NCI-H2227 treated with DMSO at 0.1 percent for 48 hours (cell line): Measurements from ENCODE around the gene TC2N.
"Not testable (repeated sequence)": the region's sequence is repeated elsewhere in the genome, so short reads cannot be mapped to it uniquely, and the experiment has no call there.

ENCODE experiments used
- DNase-seq: peaks from one replicate; lab custom pipeline; 2025; lab: John Stamatoyannopoulos, UW

The TC2N gene

DNA sequence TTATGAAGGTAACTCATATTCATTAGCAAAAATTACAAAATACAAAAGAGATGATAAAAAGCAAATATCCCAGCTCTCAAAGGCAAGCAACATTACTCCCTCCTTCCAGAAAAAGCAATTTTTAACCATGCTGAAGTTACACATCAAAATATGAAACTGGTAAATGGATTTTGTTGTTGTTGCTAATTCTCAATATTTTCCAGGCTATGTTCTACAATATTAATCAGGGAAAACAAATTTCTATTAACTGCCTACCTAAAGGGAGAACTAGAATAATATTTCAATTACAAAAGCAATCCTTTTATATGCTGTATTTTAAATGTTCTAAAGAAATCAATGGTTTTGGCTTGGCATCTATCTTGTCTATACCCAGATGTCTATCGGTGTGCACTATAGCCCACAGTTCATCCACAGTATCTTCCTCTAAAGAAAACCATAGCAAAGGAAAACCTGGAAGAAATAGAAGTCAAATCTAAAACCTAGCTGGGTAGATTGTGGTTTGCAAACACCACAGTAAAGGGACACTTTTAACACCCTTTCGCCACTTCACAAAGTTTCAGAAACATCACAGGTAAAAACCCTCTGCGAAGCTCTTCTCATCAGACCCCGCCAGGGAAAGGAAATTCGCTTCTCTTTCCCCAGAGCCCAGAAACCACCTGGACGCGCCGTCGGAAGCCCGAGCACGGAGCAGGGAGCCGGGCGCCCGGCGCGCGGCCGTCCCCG is 32.0 kb downstream of the TC2N start:
- DNase-seq, result peak; percentile 3

DNA sequence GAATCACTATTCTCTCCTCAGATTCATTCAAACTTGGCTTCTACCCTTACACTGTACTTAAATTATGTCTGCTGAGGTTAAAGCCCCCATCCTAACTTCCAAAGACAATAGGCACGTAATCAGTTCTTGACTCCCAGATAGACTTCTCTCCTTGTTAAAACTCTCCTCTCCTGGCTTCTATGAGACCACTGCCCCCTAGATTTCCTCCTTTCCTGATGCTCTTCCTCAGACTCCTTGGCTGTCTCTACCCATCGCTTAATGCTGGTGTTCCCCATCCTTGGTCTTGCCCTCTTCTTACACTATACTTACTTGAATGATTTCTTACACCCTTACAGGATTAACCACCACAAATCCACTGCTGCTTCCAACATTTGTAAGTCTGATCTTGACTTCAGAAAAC is 32.8 kb downstream of the TC2N start:
- DNase-seq, result no peak

DNA sequence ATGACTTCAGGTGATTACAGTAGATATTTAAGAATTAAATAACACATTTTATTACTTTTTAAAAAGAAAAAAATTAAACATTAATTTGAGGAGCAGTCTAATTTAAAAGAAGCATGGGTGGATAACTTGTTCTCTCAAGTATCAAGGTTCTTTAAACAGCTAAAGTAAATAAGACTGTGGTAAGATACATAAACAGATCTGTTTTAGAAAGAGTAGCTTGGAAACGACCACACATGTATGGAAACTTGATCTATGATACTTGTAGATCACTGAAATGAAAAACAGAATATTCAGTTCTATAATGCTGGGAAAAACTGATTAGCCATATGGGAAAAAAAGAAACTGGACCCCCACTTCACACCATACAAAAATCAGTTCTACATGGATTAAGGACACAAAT is 36.0 kb downstream of the TC2N start:
- DNase-seq, result no peak

DNA sequence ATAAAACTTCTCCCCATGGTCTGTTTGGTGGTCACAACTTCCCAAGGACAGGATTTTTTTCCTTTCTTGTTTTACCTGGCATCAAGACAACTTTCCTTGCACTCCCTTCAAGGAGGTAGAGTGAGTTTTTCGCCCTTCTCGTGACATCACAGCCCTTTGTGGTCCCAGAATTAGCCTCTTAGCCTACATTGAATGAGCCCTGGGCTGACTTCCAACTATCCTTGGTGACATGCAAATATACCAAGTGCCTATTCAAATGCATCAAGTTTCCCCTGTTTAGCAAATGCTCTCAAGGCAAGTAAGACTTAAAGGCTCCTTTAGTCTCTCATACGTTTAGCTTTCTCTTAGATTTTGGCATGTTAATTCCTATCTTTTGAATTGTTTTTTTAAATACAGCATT is 36.6 kb downstream of the TC2N start:
- DNase-seq, result no peak

DNA sequence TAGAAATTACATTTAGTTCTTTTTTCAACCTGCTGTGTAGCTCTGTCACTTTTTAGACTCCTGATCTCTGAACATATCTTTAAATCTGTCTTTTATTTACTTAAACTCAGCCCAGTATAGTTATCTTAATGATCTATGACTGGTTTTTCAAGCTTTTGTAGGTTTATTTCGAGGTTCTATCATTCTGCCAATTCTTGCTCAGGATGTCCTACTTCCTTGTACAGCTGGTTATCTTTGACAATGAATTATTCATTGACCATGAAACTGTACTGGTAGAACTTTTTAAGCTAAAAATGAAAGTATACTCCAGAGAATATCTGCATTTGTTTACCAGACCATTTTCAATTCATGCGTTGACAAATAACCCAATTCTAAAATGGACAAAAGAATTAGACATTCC is 37.8 kb downstream of the TC2N start:
- no peak for DNase-seq

DNA sequence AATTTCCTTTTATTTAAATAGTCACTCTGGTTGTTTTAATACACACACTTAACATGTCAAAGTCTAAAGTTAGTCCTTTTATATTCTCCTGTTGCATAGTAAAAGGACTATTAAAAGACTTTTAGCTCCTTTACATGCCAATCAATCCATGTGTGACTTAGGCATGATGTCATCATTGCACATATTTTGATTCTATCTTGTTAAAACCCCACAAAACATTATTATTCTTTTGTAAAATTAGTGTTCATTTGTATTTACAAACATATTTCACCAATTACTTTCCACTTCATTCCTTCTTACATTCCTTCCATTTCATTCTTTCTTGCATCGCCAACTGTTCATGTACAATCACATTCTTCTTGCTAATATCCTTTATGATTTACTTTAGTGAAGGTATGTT is 39.6 kb downstream of the TC2N start:
- DNase-seq, result no peak

DNA sequence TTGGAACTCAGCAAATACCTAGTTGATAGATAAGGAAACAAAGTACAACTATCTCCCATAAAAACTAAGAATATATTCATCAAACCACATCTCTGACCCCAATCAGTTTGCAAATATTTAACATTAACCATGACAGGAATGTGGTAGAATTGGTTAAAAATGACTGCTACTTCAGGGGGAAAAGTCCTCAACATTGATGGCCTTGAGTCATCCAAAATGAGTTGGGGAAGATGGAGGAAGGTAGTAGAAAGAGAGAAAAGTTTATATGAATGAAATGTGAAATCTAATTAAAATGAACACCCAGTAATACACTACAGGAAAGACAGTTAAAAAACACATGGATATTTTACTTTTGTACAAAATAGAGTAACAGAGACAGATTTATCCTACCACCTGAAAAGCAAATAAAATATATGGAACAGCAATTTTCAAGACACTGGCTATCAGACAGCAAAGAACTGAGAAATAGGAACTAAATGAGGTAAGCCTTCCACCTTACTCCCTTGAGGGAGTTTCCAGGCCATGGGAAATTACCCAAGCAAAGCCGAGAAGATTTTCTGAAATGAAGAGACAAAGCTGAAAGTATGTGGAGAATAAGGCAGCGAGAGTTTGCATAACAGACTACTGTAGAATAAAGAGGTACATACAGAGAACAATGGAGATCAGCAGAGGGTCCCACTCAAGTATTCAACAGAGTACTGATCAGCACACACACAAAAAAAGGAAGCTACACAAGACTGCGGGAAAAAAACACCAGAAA is 49.6 kb downstream of the TC2N start:
- no peak for DNase-seq

DNA sequence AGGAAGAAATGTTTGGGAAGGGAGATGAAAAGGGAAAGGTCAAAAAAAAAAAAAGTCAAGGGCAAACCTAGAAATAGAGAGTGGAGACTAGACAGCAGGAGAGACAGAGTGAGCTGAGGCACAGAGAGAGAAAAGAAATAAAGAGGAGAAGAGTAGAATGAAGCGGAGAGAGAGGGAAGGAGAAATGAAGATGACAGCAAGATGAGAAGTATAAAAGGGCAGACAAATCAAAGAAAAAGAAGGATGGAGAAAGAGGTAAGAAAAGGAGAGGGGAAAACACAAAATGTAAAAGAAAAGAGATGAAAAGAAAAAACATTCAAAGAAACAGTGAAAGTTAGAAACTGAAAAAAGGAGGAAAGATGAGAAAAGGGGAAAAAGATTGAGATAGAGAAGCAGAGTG is 53.0 kb downstream of the TC2N start:
- DNase-seq, result no peak

DNA sequence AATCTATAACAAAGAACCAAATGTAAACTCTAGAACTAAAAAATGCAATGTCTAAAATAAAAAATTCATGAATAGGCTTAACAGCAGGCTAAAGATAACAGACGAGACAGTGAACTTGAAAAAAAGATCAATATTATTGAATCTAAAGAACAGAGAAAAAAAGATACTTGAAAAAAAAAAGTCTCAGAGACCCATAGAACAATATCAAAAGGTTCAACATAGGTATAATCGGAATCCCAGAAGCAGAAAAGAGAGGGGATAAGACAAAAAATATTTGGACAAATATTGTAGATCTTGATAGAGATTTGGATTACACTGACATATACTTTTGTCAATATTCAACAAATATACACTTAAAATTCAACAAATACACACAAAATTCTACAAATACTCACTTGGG is 56.6 kb downstream of the TC2N start:
- no peak for DNase-seq

DNA sequence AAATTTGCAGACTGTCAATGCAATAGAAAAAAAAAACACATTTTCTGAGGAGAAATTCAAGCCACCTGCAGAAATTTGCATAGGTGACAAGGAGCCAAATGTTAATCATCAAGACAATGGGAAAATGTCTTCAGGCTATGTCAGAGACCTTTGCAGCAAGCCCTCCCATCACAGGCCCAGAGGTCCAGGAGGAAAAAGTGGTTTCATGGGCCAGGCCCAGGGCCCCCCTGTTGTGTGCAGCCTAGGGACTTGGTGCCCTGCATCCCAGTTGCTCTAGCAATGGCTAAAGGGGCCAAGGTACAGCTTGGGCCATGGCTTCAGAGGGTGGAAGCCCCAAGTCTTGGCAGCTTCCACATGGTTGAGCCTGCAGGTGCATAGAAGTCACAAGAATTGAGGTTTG is 60.6 kb downstream of the TC2N start:
- DNase-seq, result no peak

DNA sequence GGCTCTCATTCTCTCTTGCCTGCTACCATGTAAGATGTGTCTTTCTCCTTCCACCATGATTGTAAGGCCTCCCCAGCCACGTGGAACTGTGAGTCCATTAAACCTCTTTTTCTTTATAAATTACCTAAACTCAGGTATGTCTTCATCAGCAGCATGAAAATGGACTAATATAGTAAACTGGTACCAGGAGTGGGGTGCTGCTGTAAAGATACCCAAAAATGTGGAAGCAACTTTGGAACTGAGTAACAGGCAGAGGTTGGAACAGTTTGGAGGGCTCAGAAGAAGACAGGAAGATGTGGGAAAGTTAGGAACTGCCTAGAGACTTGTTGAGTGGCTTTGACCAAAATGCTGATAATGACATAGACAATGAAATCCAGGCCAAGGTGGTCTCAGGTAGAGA is 61.2 kb downstream of the TC2N start:
- not testable (repeated sequence) for DNase-seq

DNA sequence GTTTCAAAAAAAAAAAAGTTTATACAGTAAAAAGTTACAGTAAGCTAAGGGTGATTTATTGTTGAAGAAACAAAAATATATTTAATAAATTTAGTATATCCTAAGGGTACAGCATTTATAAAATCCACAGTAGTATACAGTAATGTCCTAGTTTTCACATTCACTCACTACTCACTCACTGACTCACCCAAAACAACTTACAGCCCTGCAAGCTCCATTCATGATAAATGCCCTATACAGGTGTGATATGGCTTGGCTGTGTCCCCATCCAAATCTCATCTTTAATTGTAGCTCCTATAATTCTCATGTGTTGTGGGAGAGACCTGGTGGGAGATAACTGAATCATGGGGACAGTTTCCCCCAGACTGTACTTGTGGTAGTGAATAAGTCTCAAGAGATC is 61.7 kb downstream of the TC2N start:
- DNase-seq, result no peak

DNA sequence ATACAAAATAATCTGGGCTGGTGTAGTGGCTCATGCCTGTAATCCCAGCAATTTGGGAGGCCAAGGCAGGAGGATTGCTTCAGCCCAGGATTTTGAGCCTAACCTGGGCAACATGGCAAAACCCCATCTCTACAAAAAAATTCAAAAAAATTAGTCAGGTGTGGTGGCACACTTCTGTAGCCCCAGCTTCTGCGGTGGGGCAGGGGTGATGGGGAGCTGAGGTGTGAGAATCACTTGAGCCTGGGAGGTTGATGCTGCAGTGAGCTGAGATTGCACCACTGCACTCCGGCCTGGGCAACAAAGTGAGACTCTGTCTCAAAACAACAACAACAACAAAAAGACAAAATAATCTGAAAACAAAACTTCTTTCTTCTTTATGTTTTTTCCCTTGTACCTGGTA is 66.0 kb downstream of the TC2N start:
- DNase-seq, result no peak

DNA sequence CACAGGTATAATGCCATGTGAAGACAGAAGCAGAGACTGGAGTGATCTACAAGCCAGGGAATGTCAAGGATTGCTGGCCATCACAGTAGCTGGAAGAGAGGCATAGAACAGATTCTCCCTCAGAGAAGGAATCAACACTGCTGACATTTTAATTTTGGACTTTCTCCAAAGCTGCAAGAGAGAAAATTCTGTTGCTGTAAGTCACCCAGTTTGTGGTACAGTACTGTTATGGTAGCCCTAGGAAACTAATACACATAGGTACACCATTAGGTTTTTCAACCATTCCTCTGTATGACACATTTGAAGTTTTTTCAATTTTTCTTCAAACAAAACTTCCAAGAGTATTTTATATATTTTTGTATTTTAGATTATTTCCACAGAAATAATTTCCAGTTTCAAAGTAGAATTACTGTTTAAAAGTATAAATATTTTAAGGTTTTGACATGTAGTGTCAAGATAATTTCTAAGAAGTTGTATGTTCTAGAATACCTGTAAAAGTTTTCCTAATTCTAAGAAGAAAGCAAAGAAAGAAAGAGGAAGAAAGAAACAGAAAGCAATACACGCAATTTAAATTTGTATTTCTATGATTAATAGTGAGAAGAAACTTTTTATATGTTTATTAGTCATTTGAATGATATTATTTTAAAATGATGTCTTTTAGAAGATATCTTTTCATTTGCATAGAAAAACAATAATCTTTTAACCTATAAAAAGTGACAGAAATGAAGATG is 70.6 kb downstream of the TC2N start:
- DNase-seq, result no peak

DNA sequence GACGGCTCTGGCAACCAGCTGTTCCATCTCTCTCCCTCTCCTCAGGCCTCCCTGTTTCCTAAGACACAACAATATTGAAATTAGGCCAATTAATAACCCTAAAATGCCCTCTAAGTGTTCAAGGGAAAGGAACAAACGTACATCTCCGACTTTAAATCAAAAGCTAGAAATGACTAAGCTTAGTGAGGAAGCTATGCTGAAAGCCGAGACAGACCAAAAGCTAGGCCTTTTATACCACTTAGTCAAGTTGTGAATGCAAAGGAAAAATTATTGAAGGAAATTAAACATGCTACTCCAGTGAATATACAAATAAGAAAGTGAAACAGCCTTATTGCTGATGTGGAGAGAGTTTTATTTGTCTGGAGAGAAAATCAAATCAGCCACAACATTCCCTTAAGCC is 73.6 kb downstream of the TC2N start:
- DNase-seq, result no peak

DNA sequence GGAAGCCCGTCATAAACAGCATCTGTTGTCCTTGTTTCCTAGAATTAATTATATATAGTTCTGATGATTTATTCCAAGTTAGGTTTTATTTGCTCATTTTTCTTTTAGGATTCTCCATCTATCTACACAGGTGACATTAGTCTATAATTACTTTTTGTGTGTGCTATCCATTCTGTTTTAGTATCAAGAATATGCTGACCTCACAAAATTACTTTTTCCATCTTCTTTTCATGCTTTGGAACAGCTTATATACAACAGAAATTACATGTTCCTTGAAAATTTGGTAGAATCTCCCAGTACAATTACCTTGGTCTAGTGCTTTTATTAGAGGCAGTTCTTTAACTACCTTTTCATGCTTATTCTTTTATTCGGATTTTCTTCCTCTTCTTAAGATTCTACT is 81.1 kb downstream of the TC2N start:
- no peak for DNase-seq

DNA sequence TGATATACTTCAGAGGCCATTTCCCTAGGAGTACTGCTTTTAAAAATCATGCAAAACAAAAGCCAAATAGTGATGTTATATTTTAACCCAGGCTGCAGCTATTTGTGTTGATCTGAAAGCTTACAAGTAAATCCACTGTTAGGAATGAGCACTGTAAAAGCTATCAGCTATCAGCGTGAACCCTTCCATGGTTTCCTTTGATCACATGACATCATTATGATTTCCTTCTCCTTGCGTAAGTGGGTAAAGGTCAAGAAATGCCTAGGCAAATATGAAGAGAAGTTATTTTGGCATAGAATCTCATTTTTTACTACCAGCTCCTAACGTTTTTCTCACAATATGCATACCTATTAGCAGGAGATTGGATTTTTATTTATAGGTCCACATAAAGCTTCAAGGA is 86.9 kb downstream of the TC2N start:
- DNase-seq, result no peak

DNA sequence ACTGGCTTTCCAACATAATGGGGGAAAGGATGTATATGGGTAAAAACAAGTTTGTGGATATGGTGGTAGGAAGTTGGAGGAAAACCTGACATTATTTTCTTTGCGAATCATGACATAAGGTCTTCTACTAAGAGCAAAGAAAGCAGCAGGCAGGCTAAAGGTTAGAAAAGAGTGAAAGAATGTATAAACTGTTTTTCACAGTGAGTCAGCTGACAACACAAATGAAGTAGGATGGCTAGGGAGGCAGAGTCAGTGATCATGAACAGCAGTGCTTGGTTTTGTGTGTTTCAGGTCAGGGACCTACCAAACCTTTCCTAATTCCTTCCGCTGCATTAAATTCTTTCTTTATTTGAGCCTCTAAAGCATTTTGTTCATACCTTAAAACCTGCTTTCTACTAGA is 89.1 kb downstream of the TC2N start:
- DNase-seq, result no peak

DNA sequence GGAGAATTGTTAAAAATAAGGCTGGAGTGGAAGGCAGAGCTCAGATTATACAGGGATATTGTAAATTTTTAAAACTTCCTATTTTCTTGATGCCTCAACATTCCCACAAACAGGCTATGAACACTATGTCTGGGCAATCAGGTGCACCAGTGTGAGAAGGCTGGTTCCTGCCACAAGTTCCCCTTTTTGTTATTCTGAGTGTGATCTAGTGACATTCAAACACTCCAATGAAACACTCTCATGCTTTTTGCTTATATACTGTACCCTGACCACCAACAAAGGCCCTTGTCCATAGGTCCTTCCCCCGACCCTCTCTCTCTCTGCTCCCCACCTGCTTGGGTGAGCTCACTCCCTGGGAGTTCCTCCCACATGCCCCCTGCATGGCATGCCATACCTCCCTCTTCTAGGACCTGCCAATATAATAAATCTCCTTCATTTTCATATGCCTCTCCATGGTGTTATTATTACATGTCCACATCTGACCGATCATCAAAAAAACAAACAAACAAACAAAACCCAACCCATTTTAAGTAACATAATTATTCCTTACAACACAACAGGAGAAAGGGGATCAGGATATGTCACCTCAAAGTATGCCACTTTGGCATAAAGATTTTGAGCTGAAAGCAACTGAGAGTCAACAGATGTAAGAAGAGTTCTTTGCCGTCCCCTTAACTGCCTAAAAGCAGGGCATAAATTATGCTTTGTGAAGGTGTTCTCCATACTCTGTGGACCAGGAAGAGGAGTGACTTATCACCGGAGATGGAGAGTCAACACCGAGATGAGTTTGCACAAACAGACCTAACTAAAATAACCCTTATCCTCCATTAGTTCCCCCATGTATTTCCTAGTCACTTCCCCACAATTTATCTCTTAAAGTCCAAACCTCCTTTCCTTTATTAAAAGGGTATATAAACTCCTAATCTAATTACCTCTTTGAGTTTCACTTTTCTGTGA is 92.9 kb downstream of the TC2N start:
- DNase-seq, result no peak

DNA sequence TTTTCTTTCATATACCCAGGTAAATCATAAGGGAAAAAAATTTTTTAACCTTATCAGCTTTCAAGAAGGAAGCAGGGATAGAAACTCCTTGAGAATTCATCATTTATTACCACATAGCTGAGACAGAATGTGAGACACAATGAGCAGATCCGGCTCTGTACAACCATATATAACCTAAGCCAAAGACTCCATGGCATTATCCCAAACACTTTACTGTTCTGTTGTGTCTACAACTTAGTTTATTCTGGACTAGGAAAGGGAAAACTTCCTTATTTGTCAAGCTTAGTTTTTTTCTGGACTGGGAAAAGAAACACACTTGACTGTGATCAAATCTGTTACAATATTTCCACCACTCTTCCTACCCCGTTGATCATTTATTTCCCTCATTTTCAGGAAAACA is 97.2 kb downstream of the TC2N start:
- DNase-seq, result no peak

DNA sequence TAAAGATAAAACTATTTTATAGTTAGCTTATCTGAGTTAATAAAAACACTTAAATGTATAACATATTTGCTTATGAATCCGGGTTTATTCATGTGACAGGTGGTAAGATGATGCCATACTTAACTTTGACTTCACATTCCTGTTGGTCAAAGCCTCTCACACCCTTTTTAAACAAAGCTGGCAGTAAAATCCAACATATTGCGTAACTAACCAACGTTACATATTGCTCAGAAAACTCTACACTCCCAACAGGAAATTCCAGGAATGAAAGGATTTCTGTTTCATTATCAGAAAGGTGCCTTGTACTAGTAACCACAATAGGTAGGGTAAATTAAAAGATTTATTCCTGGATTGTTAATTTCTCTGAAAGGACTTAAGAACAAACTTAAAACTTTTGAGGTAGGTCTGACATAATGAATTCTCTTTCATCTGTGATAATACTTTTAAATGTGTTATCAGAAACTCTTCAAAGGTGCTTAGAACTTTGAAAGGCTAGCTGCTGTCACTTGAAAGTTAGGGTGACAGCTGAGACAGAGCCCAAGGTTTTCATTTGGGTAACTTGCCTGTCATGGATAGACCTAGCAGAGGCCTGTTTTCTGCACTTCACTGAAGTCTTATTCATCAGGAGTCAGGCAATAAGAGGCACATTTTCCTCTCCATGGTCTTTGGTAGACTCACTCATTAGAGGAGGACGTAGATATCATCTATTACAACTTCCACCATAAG is 111.6 kb downstream of the TC2N start:
- DNase-seq, result no peak
